GM13977 (cell line): Measurements from ENCODE around the gene ANKMY1.

Experiments used
- DNase-seq: peaks from one replicate; pipeline ENCODE4 v3.0.0; 2012; ENCODE audit warnings: low spot score
- in situ Hi-C: fragments of 300-500 bp; cut with MboI; formaldehyde crosslinking; loops from one replicate; pipeline ENCODE4 v1.12.0; 2022; ENCODE audit warnings: low sequenced_read_pairs, low pct_unique_long_range_greater_than_20kb, mixed read lengths, inconsistent platforms; ENCODE audit not compliant: unreplicated experiment
- TF ChIP-seq, protein P1 (sequence below): IDR thresholded peaks from 2 replicates; pipeline ENCODE4 v1.5.1; 2012; ENCODE audit warnings: mild to moderate bottlenecking, control low read depth; ENCODE audit not compliant: insufficient read depth; ENCODE audit errors: extremely low read depth, missing control alignments

Gene ANKMY1

DNA sequence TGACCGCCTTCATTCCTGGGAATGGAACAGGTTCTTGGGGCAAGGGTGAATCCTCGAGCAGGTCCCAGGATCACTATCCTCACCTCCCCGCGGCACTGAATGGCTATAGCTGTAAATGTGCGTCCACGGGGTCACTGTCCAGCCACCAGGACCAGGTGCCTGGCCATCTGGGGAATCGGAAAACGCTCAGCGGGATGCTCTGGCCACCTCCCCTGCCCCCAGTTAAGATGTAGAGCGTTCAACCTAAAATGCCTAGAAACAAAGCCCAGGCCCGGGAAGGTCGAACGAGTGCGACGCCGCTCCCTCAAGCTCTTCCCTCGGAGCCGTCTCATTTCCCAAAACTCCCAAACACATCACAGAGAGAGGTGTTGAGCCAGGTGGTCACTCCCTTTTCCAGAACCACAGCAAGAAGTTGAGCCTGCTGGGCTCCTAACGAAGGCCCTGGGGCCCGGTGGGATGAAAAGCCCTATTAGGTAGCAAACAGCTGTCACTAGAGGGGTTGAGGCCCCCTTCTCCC, 28.0 kb upstream of the ANKMY1 start:
- no peak for DNase-seq
- TF ChIP-seq, protein P1, sequence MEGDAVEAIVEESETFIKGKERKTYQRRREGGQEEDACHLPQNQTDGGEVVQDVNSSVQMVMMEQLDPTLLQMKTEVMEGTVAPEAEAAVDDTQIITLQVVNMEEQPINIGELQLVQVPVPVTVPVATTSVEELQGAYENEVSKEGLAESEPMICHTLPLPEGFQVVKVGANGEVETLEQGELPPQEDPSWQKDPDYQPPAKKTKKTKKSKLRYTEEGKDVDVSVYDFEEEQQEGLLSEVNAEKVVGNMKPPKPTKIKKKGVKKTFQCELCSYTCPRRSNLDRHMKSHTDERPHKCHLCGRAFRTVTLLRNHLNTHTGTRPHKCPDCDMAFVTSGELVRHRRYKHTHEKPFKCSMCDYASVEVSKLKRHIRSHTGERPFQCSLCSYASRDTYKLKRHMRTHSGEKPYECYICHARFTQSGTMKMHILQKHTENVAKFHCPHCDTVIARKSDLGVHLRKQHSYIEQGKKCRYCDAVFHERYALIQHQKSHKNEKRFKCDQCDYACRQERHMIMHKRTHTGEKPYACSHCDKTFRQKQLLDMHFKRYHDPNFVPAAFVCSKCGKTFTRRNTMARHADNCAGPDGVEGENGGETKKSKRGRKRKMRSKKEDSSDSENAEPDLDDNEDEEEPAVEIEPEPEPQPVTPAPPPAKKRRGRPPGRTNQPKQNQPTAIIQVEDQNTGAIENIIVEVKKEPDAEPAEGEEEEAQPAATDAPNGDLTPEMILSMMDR: no peak
- in situ Hi-C loops: no loop called here

- in situ Hi-C loops: no loop called here
- TF ChIP-seq, protein P1: no peak
- DNase-seq: peak; percentile 56
Observed at GRCh38 chr2:240585101-240585500, 27.3 kb upstream of the ANKMY1 start.

DNA sequence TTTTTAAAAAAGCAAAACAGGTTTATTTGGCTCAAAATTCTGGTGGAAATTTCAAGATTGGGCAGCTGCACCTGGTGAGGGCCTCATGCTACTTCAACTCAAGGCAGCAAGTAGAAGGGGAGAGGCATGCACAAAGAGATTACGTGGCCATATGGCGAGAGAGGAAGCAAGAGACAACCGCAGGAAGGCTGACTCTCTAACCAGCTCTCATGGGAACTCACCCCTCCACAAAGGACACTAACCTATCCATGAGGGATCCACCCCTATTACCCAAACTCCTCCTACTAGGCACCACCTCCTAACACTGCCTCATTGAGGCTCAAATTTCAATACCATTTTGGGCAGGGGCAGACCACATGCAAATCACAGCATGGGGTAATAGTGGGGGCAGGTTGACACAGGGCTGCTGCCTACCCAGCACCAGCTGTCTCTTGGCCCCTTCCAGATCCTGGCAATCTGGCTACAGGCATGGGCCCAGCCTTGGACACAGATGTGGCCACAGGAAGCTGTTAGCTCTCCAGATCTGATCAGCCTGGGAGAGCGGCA, 26.8 kb upstream of the ANKMY1 start:
- TF ChIP-seq, protein P1: no peak
- in situ Hi-C loops: no loop called here
- DNase-seq: peak; percentile 84

- in situ Hi-C loops: no loop called here
Observed at GRCh38 chr2:240583774-240584173, 26.0 kb upstream of the ANKMY1 start.

GRCh38 chr2:240582781-240583180, 25.0 kb upstream of the ANKMY1 start:
- in situ Hi-C loops: no loop called here
- TF ChIP-seq, protein P1: no peak
- no peak for DNase-seq

More at GRCh38 chr2:240583774-240584173, 26.0 kb upstream of the ANKMY1 start:
- no peak for DNase-seq
- TF ChIP-seq, protein P1: no peak

GRCh38 chr2:240581811-240582210, 24.0 kb upstream of the ANKMY1 start:
- in situ Hi-C loops: no loop called here
- DNase-seq: no peak

More at GRCh38 chr2:240581811-240582210, 24.0 kb upstream of the ANKMY1 start:
- TF ChIP-seq, protein P1: no peak
